GM21381 (cell line): Measurements from ENCODE around the gene RSRC1.
"Not testable (repeated sequence)": the region's sequence is repeated elsewhere in the genome, so short reads cannot be mapped to it uniquely, and the experiment has no call there.

Experiments
- ATAC-seq: cut with Tn5 transposase; IDR thresholded peaks from one replicate; pipeline ENCODE4 v1.9.1; 2021; ENCODE audit warnings: mild to moderate bottlenecking, moderate library complexity; ENCODE audit not compliant: unreplicated experiment

The RSRC1 gene

DNA sequence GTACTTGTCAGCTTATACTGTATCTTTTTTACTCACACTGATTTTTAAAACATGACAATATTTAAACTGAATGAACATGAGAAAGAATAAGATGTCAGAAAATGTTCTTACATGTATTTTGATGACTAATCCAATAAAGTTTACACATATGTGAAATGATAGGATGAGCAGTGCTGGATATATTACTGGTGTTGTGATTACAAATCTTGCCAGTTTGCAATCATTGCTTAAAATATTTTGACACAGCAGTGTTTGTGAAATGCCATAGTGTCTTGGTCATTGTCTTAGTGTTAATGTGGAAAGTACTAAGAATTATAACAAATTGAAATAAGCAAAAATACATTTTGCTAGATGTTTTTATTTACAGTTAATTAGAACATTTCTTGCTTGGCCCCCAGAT is 342.4 kb downstream of the RSRC1 start:
- no peak for ATAC-seq

DNA sequence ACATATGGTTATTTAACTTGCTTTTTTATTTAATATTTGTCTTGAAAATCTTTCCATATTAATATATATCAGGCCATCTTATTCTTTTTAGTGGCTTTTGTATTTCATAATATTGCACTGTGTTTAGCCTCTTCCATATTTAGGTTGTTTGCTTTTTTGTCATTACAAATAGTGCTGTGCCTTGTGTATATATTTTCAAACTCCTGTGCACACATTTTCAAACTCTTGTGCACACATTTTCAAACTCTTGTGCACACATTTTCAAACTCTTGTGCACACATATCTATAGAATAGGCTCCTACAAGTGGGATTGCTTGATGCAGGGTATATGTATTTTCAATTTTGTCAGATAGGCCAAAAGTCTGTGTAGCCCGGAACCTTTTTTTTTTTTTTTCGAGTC is 343.1 kb downstream of the RSRC1 start:
- no peak for ATAC-seq

DNA sequence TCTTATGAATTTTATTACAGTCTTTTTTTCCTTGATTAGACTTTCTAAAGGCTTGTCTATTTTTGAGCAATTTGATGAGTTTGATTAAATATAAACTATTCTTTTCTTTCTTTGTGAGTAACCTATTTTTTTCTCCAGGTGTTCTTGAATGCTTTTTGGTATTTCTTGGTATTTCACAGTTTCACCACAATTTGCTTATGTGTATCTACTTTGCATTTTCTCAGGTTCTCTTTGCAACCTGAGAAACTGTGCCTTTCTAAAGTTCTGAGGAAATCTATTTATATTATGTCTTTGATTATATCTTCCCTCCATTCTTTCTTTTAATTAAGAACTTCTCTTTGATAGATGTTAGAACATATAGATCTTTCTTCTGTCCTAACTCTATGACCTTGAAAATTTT is 344.0 kb downstream of the RSRC1 start:
- peak; percentile 55 for ATAC-seq

DNA sequence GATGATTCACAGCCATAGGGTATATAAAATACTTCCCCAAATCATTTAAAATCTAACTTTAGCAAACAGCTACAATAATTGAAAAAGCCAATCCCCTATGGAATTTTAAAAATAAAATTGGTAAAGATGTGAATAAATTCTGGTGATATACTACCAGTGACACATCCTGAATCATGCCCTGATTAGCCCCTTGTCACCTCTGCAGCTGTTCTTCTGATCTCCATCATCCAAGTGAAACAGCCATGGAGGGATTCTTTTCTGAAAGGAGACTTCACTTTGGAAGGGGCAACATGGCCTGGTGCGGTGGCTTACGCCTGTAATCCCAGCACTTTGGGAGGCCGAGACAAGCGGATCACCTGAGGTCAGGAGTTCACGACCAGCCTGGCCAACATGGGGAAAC is 345.5 kb downstream of the RSRC1 start:
- ATAC-seq, result no peak

DNA sequence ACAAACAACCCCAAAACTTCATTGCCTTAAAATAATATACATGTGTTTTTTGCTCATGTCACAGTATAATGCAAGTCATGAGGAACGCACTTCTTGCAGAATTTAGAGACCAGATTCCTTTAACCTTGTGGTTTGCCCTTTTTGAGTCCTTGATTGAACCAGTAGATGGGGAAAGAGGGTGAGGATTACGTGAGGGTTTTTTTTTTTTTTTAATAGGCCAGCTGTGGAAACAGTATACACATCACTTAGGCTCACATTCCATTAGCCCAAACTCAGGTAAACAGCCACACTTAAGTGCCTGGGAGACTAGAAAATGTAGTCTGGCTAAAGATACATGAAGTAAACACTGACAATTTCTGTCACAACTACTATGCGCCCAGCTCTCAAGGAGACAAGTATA is 346.2 kb downstream of the RSRC1 start:
- no peak for ATAC-seq

DNA sequence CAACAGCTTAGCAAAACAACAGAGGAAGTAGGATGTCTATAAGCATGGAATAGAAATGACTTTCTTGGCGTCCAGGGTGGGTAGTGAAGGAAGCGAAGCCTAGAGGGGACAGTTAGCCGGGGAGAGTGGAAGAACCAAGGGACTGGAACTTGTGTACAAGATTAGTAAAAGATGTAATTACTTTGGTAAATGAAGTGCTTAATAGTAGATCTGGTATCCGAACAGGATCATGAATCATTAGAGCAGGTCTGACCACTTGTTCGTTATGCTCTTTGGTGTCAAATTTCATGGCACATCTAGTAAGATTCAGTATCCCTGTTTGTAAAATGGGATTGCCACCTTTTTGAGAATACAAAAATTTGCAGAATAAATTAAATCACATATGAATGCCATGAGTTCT is 348.6 kb downstream of the RSRC1 start:
- ATAC-seq, result no peak

DNA sequence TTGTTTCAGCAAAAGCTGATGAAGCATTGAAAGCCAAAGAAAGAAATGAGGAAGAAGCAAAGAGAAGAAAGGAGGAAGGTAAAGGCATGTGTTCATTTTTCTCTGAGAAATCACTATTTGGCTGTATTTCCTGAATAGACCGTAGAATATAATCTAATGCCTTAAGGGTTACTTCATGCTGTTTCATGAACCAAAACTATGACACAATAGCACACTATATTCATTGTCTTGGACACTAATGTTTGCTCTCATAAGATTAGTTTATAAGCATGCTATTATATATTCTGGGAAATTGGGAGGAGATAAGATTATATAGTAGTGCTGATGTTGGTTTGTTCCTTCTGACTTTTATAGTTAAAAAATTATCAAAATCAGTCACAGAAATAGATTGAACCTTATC is 351.0 kb downstream of the RSRC1 start:
- no peak for ATAC-seq

DNA sequence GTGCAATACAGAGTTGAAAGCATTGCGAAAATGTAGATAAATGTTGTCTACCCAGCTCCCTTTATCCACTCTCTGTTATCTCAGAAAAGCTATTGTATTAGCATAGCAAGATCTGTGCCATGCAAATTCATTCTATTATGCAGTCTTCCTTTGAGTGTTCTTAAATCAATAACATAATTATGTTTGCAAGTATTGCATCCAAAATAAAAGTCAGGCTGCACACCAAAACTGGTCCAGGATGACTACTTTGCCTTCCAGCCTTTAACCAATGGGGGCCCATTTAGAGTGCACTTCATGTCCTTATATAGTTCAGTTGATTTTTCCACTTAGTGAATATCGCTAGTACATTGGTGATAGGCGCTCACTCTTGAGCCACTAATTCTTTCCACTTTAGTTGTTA is 353.7 kb downstream of the RSRC1 start:
- no peak for ATAC-seq

DNA sequence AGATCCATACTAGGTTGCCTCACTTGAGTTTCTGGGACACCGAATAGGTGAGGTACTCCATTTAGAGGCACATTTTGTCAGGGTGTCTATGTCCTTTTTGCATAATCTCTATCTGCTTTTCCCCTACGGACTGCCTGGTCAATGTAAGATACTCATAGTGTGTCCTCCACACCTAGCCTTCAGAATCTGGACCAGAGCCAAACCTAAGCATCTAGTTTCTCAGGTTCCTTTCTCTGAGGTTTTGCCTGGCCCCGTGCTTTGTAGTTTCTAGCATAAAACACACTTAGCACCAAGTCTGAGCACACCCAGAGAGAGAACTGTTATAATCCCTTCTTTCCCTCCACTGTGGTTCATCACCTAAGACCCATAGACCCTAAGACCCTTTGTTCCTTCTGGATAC is 355.2 kb downstream of the RSRC1 start:
- ATAC-seq, result peak; percentile 78

DNA sequence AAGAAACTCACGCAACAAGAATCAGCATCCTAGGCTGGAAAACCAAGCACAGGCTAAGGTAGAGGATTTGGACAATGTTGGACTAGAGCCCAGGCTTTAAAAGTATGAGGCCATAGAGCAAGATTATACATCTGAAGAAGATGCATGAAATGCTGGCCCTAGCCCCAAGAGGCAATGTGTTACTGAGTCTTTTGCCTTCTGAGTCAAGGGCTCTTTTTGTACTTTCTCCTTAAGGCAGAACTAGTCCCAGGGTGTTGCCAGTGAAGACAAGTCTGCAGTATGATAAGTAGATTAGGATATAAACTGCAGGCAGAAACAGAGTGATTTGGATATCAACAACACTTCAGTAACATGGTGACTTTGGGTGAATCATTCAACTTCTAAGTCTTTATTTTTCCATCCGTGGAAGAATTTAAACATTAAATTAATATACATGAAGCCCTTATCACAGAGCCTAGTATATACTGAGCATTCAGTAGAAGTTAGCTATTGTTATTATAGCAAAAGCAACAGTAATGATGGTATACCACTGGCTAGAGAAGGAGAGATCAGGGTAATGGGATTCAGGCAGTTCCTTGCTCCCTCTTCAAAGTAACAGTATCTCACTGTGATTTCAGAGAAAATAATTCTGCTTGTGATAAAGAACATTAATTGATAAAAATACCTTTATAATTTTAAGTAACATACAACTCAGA is 361.2 kb downstream of the RSRC1 start:
- no peak for ATAC-seq

DNA sequence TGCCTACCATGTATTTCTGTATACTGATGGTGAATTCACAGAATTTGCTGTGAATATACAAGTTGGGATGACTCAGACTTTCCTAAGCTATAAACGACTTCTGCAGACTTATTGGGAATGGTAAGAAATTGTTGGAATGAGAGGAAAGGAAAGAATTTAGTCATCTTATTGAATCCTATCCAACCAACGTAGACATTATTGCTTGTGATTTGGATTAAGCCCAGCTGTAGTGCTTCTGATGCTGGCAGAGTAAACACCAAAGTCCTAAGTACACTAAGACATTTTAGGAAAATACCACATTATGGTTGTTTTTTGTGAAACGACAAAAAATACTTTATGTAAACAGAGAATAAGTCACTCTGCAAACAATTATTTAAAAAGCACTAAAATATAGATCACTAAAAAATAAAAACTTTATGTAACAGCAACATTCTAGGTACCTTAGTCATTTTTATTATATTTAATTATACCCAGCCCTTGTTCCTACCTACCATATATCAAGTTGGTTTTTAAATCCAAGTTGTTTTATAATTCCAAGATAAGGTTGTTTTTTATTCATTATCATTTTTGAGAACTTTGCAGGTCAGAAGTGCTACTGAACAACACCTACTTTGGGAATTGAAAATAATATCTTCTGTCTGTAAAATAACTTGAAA is 361.9 kb downstream of the RSRC1 start:
- no peak for ATAC-seq

DNA sequence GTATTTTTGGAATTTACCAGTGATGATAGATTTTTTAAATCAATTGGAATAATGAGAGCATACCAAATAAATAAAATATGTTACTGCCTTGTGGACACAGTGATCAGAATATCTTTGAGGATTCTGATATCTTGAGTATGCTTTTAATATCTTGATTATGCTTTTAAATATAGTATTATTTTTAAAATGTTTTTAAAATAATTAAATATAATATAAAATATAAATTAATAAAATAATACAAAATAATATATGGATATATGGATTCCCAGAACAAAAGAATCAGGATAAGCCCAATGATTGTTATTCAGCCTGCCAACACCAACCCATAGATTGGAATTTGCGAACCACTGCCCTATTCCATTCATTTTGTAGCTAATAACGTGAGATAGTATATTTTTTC is 369.2 kb downstream of the RSRC1 start:
- ATAC-seq, result no peak

DNA sequence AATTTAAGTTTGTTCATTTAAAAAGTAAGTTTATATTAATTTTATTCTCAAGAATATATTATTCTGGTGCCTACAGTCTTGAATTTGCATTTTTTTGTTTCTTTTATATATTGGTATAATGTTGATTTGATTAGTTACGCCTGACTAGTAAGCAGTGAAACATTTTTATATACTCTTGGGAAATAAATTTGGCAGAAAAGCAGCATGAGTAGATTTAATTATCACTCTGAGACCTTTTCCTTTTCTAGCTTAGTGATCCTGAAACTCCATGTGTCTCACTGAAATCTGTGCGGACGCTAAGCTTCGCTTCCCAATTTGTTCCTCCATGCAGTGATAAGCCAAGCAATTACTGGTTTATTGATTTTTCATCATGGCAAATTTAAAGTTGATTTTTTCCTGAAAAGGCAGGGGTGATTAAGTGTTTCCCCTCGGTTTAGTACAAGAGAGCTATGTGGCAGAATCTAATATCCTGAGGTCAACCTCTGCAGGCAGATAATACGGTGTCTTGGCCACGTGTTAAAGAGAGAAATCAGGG is 373.9 kb downstream of the RSRC1 start:
- no peak for ATAC-seq

DNA sequence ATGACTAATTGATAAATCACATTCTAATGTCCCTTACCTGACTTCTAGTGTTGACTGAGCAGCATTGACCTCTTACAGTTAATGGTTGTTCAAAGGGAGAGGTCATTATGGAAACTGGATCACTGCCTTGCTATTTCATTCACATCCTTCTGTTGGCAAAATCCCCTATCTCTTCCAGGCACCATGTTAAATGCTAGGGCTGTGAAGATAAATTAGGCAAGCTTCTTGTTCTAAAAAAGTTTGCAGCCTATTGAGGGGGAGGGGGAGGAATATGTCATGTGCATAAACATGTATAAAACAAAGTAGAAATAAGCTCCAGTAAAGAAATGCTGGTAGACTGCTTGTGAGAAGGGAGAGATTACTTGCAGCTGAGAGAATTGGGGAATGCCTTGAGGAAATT is 376.3 kb downstream of the RSRC1 start:
- no peak for ATAC-seq

DNA sequence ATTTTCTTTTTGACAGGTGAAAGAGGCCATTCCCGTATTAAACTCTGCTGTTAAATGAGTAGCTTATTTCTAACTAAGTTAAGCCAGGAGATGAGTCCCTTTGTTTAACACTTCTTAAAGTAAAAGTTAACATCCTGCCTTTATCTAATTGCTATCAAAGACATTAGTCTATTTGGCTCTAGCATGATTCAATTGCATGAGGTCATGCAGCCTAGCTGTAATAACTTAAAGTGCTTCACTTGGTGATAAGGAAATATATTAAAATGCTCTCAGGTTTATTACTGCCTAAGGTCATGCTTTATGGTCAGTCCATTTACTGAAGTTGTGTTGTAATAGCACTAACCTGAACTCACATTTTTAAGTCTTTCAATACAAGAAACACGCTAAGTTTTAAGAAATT is 378.8 kb downstream of the RSRC1 start:
- no peak for ATAC-seq

DNA sequence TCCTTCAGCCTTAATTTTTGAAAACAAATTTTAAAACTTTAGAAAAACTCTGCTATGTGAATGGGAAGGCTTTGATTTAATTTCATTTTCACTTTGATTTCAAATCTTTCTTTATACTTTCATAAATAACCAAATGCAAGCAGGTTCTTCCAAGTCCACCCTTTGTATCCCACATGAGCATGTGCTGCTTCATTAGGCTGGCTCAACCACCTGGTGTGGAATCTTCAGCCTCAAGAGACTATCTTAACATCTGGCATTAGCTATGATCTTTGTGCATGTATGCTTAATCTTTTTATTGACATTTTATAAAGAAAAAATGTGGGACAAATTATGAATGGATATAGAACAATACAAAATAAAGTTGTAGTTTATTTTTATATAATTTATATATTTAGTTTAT is 379.3 kb downstream of the RSRC1 start:
- no peak for ATAC-seq

DNA sequence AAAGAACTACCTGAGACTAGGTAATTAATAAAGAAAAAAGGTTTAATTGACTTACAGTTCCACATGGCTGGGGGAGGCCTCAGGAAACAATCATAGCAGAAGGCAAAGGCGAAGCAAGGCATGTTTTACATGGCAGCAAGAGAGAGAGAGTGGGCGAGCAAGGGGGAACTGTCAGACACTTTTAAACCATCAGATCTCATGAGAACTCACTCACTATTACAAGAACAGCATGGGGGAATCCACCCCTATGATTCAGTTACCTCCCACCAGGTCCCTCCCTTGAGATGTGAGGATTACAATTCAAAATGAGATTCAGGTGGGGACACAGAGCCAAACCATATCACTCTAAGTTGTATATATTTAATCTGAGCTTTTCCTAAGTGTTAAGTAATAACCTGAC is 382.1 kb downstream of the RSRC1 start:
- ATAC-seq, result no peak

DNA sequence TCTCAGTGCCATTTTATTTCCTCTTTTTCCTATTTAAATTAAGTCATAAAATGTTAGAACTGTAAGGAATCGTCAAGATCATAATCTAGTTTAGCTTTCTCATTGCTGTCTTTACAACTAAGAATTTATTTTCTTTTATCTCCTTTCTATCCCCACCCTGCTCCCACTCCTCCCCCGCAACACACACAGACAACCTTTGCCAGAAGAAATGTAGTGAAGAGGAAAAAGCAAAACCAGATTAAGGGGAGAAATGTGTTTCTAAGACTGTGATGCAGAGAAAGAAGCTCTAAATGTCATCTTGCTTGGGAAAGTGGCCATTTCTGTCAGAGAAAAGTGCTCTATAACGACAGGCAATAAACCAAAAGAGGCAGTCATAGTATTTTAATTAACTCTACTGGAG is 382.8 kb downstream of the RSRC1 start:
- no peak for ATAC-seq

DNA sequence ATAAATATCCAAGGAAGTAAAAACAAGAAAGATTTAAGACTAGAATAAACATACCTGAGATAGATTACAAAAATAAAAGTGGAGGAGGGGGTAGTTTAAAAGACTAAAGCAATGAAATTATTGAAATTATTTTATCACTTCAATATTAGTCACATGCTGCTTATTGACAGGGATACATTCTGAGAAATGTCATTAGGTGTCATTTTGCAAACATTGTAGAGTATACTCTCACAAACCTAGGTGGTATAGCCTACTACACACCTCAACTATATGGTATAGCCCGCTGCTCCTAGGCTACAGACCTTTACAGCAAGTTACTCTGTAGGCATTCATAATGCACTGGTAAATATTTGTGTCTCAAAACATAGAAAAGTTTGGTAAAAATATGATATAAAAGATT is 384.0 kb downstream of the RSRC1 start:
- ATAC-seq, result no peak

DNA sequence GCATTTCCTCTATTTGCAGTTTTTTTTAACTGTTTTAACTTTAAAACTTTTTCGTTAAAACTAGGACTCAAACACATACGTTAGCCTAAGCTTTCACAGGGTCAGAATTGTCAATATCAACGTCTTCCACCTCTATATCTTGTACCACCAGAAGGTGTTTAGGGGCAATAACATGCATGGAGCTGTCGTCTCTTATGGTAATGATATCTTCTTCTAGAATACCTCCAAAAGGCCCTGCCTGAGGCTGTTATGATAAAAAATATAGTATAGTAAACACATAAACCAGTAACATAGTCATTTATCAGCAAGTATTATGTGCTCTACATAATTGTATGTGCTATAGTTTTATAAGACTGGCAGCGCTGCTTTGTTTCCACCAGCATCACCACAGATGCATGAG is 384.8 kb downstream of the RSRC1 start:
- no peak for ATAC-seq

DNA sequence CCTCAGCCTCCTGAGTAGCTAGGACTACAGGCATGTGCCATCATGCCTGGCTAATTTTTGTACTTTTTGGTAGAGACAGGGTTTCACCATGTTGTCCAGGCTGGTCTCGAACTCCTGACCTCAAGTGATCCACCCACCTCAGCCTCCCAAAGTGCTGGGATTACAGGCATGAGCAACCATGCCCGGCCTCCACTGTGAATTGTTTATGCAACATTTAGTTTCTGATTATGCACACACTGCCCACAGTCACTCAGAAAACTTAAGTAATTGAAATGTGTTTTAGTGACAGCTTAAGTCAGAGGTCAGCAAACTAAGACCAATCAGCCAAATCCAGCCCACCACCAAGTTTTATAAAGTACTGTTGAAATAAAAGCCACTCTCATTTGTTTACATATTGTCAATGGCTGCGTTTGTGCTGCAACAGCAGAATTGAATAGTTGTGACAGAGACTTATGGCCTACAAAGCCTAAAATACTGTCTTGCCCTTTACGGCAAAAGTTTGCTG is 385.6 kb downstream of the RSRC1 start:
- ATAC-seq, result not testable (repeated sequence)

DNA sequence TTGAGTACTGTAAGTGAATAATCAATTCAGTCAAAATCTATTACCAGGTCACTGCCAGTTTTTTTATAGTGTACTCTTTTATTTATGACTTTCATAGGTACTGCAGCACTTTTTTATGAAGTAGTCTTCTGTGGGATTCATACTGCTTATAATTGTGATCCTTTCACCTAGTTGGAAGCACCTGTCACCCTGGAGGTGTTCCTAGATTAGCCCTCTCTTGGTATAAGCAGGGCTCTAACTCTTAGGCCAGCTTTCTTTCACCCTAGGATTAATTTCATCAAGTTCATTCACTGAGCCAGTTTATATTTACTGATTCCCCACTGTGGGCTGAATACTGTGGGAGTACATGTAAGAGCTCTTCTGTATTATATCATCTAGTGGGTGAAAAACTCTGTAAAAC is 395.2 kb downstream of the RSRC1 start:
- no peak for ATAC-seq

DNA sequence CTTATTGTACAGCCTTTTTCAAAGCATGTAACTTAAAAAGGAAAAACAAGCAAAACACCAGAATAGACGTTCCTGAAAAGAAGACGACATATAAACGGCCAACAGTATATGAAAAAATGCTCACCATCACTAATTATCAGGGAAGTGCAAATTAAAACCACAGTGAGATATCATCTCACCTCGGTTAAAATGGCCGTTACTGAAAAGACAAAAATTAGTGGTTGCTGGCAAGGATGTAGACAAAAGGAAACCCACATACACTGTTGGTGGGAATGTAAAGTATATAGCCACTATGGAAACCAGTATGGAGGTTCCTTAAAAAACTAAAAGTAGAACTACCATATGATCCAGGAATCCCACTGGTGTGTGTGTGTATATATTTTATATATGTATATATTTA is 396.6 kb downstream of the RSRC1 start:
- no peak for ATAC-seq
